GM12874 (cell line): ENCODE results near the gene MPST.

Experiments
- TF ChIP-seq, protein P1 (sequence below): IDR thresholded peaks from 2 replicates; pipeline ENCODE4 v1.5.1; 2011; ENCODE audit warnings: low read depth, mild to moderate bottlenecking, control low read depth, low read length, moderate library complexity; ENCODE audit not compliant: insufficient read depth

The MPST gene

DNA sequence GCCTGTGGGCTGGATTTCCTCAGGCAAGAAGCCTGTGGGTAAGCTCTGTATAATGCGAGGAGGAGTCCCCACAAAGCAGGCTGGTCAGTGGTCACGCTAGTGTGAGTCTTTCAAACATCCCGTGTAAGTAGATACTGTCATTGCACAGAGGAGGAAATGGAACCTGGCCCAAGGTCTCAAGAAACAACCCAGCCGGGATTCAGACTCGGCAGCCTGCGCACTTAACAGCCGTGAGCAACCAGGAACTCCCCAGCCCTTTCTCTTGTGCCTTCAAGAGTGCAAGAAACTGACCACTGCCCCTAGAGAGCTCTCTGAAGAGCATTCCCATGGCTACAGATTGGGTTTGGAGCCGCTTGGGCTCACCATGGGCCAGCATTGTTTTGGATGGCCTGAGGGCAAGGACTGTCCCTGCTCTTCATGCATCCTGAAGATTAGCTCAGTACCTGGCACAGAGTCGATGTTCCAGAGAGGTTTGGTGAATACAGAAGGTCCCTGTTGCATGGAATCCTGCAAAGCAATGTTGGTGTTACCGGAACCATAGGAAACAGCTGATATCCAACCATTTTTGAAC, 6.0 kb downstream of the MPST start:
- TF ChIP-seq, protein P1, sequence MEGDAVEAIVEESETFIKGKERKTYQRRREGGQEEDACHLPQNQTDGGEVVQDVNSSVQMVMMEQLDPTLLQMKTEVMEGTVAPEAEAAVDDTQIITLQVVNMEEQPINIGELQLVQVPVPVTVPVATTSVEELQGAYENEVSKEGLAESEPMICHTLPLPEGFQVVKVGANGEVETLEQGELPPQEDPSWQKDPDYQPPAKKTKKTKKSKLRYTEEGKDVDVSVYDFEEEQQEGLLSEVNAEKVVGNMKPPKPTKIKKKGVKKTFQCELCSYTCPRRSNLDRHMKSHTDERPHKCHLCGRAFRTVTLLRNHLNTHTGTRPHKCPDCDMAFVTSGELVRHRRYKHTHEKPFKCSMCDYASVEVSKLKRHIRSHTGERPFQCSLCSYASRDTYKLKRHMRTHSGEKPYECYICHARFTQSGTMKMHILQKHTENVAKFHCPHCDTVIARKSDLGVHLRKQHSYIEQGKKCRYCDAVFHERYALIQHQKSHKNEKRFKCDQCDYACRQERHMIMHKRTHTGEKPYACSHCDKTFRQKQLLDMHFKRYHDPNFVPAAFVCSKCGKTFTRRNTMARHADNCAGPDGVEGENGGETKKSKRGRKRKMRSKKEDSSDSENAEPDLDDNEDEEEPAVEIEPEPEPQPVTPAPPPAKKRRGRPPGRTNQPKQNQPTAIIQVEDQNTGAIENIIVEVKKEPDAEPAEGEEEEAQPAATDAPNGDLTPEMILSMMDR: no peak

DNA sequence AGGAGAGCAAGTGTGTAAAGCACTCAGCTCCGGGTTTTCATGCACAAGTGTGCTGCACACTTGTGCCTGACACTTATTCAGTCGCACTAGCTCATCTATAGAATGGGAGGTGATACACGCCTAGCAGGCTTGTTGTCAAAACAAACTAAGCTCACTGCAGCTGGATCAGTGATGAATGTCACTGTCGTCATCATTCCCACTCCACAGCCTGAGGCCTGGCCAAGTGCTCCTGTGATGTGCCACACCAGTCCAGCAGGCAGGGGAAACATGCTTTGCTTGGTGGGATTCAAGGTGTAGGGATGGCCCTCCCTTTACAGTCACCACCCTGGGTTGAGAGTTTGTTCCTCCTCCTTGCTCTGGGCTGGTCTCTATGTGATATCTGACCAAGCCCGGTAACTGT, 6.8 kb downstream of the MPST start:
- TF ChIP-seq, protein P1: no peak

DNA sequence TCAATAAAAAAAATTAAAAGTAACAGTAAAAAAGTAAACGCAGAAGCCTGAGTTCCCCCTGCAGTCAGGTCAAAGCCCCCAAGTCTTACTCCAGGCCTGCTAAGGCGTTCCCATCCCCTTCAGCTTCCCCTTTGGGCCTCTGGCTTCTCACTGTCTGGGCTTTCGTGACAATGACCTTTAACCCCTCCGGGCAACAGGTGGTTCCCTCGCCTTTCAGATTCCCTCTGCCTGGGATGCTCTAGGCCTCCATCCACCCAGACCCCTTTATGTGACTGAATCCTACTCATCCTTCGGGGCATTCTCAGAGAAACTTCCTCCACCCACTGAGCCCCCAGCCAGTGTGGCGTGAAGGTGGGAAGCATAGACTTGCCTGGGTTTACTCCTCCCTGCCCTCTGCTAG, 8.0 kb downstream of the MPST start:
- TF ChIP-seq, protein P1: no peak

DNA sequence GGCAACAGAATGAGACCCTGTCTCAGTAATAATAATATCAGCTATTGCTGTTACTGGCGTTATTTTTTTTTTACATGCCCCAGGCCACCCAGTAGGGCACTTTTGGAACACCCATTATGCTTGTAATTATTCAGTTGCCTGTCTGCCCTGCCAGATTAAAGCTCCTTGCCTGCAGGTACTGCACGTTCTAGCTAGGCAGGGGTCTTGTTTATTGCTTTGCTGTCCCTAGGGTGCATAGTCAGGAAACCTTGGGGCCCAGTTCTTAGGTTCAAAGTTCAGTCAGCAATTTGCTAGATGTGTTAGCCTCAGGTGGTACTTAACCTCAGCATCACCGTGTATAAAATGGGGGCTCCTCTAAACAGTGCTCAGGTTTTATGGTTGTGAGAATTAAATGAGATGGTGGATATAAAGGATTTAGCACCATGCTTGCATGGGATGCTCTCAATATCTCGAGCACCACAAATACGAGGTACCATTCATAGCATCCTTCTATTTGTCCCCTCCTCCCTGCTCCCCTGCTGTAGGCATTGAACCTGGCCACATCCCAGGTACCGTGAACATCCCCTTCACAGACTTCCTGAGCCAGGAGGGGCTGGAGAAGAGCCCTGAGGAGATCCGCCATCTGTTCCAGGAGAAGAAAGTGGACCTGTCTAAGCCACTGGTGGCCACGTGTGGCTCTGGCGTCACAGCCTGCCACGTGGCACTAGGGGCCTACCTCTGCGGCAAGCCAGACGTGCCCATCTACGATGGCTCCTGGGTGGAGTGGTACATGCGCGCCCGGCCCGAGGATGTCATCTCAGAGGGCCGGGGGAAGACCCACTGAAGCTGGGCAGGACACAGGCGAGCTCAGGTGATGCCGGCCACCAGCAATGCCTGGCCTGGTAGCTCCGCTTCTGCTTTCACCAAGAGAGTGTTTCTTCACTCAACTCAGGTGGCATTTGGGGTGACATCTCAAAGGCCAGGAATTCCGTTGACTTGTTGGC, 9.4 kb downstream of the MPST start:
- TF ChIP-seq, protein P1: no peak

DNA sequence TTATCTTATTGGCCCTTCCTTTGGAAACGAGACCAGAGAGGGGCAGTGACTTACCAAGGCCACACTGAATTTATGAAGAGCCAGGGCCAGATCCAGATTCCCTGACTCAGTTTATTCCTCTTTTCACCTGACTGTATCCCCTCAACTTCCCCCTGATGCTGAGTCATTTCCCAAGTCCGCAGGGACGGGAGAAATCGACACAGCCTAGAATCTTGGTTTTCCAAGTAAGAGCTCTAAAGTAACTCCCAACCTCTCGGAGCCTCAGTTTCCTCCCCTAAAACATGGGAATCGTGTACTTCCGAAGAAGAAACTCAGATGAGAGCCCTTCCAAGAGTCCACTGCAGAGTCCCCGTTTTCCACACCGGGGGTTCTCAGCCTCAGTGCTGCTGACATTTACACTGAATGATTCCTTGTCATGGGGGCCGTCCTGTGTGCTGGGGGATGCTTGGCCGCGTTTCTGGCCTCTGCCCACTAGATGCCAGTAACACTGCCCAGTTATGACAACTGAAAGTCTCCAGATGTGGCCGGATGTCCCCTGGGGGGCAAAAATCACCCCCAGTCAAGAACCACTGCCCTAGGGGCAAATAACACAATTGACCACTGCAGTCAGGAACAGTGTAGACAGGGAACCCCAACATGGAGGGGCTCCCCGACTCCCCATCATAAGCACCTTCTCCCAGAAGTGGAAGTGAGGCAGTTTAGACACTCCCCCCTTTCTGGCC, 11.2 kb downstream of the MPST start:
- TF ChIP-seq, protein P1: no peak

DNA sequence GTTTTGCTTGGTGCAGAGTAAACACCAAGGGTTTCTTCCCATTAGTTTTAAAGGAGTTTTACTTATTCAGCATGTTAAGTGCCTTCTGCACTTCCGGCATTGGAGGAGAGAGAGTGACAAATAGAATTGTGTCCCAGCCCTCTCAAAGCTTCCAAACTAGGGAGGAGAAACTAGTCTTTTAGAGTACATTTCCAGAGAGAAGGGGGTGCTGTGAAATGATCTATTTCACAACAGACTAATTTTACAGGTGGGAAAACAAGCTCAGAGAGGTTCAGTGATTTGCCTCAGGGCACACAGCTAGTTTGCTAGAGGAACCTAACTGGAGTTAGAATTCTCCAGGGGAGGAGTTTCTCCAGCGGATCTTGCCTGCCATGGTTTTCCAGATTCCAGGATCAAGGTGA, 12.6 kb downstream of the MPST start:
- TF ChIP-seq, protein P1: no peak
